ENCODE results near the gene MAP1B.

DNA sequence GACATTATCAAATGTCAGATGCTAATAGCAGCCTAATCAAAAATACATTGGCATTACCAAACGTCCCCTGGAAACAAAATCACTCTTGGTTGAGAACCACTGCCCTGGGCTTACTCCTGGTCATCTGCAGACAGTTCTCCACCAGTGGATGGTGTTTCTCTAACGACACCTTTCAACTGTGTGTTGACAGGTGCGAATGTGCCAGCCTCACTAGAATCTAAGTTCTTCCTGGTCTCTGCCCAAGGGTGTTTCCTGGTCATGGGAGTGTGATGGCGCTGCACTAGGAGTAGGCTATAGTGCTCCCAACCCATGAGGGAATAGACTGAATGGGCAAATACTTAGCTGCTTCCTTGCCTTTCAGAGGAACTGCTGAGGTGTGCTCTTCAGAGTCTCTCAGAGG, 106.9 kb downstream of the MAP1B start:
- no peak for TF ChIP-seq EZH2 (IDR thresholded peaks at IDR 0.05)
- TF ChIP-seq EZH2phosphoT487 (IDR thresholded peaks at IDR 0.05; ENCODE audit: borderline replicate concordance) = no peak
- TF ChIP-seq, protein P1, sequence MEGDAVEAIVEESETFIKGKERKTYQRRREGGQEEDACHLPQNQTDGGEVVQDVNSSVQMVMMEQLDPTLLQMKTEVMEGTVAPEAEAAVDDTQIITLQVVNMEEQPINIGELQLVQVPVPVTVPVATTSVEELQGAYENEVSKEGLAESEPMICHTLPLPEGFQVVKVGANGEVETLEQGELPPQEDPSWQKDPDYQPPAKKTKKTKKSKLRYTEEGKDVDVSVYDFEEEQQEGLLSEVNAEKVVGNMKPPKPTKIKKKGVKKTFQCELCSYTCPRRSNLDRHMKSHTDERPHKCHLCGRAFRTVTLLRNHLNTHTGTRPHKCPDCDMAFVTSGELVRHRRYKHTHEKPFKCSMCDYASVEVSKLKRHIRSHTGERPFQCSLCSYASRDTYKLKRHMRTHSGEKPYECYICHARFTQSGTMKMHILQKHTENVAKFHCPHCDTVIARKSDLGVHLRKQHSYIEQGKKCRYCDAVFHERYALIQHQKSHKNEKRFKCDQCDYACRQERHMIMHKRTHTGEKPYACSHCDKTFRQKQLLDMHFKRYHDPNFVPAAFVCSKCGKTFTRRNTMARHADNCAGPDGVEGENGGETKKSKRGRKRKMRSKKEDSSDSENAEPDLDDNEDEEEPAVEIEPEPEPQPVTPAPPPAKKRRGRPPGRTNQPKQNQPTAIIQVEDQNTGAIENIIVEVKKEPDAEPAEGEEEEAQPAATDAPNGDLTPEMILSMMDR (IDR thresholded peaks at IDR 0.05 in 2 of 3, conservative IDR thresholded peaks at IDR 0.05 in 1 of 3; ENCODE audit: borderline replicate concordance in 1 of 3, insufficient read depth in 1 of 3, low read depth in 2 of 3, low read length in 2 of 3) = no peak
- no peak for TF ChIP-seq POLR2A (IDR thresholded peaks at IDR 0.05; ENCODE audit: borderline replicate concordance, extremely low read depth, insufficient read depth, insufficient read length)
- TF ChIP-seq, protein P2, sequence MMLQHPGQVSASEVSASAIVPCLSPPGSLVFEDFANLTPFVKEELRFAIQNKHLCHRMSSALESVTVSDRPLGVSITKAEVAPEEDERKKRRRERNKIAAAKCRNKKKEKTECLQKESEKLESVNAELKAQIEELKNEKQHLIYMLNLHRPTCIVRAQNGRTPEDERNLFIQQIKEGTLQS (IDR thresholded peaks at IDR 0.05) = no peak
- TF ChIP-seq POLR2AphosphoS5 (IDR thresholded peaks at IDR 0.05; ENCODE audit: low read depth, low read length) = no peak
